ENCODE results near the gene SAE1. TPM values are rescaled to one million over a fixed set of nuclear protein-coding genes. Genes with fewer than 3 reads are reported as not detected.
"Not testable (repeated sequence)": the region's sequence is repeated elsewhere in the genome, so short reads cannot be mapped to it uniquely, and the experiment has no call there.

The SAE1 gene
- total RNA-seq, 2 donors from 2014 or later, result 55.9 to 57.4 TPM

DNA sequence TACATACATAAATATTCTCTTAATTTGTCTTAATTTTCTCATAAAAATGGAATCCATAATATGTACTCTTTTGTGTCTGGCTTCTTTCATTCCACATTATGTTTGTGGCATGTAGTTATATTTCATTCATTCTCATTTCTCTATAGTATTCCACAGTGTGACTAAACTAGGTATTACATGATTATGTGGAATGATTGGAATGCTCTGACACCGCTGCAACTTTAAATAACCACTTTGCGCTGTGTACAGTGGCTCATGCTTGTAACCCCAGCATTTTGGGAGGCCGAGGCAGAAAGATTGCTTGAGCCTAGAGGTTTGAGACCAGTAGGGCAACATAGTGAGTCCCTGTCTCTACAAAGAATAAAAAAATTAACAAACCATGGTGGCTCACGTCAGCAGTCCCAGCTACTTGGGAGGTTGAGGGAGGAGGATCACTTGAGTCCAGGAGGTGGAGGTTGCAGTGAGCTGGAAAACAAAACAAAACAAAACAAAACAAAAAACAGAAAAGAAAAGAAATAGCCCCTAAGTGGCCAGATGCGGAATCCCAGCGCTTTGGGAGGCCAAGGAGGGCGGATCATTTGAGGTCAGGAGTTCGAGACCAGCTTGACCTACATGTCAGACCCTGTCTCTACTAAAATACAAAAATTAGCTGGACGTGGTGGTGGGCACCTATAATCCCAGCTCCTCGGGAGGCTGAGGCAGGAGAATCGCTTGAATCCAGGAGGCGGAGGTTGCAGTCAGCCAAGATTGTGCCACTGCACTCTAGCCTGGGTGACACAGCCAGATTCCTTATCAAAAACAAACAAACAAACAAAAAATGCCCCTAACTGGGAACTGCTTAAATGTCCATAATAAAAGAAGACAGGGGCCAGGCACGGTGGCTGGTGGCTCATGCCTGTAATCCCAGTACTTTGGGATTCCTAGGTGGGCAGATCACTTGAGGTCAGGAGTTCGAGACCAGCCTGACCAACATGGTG lies 8.0 kb upstream of the SAE1 start:
- intact Hi-C loops (cut with DNase I), result loop anchor here in 1 of 2 donors (10.0 kb wide), 1 partner anchor 88 kb away; no protein-coding TSS in a partner anchor
- DNase-seq (ENCODE audit: low spot score), result no peak

DNA sequence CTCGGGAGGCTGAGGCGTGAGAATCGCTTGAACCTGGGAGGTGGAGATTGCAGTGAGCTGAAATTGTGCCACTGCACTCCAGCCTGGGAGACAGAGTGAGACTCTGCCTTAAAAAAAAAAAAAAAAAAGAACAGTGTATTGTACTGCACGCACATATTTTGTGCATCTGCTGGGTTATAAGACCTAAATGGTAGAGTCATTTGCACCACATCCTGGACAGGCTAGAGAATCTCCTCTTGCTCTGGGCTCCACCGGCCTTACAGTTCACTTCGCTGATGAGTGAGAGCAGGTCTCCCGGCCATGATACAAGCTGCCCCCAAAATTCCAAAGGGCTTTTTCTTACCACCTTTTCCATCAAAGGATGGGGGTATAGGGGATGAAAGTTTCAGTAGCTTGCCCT lies 7.2 kb upstream of the SAE1 start:
- peak; percentile 1 for DNase-seq (ENCODE audit: low spot score)
- intact Hi-C loops (cut with DNase I), result loop anchor here in 1 of 2 donors (10.0 kb wide), 1 partner anchor 89 kb away; no protein-coding TSS in a partner anchor

DNA sequence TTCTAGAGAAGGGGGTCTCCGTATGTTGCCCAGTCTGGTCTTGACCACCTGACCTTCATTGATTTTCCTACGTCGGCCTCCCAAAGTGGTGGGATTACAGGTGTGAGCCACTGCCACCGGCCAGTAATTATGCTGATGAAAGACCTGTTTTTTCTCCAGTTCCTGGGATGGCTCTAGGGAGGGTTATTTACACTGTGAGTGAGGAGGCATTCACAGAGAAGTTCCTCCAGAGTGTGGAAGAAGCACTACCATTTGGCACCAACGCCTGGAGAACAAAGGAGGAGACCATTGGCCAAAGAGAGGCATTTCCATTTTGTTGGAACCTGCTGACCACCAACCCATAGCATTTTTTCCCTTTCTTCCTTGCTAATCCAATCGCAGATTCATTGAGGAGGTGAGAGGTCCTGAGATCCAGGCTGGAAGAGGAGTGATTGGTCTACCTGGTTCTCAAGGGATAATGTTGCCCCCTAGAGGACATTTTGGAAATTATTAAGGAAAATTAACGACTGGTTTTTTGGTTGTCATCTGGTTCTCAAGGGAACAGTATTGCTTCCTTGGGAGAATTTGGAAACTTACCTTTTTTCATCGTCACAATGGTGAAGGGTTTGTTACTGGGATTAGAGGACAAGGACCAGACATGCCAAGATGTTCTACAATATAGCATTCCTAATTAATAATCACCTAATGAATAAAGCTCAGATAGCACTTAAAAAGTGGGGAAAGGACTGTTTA lies 5.5 kb upstream of the SAE1 start:
- peak; percentile 16 for DNase-seq (ENCODE audit: low spot score)
- intact Hi-C loops (cut with DNase I), result loop anchor here (2.0 to 10.0 kb wide), 3 partner anchors 44 to 90 kb away; no protein-coding TSS in a partner anchor

DNA sequence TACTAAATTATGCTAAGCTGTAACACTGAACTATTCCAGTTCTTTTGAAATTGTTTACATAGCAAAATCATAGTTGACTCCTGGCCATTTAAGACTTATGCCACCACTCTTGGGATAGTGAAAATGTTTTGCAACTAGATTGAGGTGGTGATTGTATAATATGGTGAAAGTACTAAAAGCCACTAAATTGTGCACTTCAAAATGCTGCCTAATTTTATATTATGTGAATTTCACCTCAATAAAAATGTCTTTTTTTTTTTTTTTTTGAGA lies 5.0 kb upstream of the SAE1 start:
- DNase-seq (ENCODE audit: low spot score), result no peak
- intact Hi-C loops (cut with DNase I), result loop anchor here (2.0 to 10.0 kb wide), 3 partner anchors 45 to 91 kb away; no protein-coding TSS in a partner anchor

DNA sequence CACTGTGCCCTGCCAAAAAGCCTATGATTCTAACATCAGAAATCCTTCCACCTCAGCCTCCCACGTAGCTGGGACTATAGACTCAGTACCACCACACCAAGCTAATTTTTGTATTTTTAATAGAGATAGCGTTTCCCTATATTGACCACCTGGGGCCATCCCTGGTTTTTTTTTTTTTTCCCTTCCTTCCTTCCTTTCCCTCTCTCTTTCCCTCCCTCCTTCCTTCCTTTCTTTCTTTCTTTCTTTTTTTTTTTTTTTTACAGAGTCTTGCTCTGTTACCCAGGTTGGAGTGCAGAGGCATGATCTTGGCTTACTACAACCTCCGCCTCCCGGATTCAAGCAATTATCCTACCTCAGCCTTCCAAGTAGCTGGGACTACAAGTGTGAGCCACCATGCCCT lies 1.1 kb upstream of the SAE1 start:
- intact Hi-C loops (cut with DNase I), result loop anchor here (5.0 to 10.0 kb wide), 2 partner anchors 52 to 95 kb away; no protein-coding TSS in a partner anchor
- DNase-seq (ENCODE audit: low spot score), result no peak

DNA sequence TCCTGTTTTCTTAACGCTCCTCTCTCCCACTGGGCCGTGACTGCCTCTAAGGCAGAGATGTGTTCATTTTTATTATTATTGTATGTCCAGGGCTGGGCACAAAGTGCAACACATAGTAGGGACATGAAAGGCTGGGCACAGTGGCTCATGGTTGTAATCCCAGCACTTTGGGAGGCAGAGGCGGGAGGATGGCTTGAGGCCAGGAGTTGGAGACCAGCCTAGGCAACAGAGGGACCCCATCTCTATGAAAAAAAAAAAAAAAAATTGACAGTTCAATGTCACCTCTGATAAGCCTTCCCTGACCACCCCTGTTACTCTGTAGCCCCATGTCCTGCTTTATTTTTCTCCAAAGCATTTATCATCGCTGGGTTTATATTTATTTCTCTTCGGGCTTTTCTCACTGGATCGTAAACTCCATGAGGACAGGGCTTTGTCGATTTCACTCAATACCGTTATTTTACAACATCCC lies 481 bp upstream of the SAE1 start:
- peak; percentile 46 for DNase-seq (ENCODE audit: low spot score)
- intact Hi-C loops (cut with DNase I), result no loop called here

DNA sequence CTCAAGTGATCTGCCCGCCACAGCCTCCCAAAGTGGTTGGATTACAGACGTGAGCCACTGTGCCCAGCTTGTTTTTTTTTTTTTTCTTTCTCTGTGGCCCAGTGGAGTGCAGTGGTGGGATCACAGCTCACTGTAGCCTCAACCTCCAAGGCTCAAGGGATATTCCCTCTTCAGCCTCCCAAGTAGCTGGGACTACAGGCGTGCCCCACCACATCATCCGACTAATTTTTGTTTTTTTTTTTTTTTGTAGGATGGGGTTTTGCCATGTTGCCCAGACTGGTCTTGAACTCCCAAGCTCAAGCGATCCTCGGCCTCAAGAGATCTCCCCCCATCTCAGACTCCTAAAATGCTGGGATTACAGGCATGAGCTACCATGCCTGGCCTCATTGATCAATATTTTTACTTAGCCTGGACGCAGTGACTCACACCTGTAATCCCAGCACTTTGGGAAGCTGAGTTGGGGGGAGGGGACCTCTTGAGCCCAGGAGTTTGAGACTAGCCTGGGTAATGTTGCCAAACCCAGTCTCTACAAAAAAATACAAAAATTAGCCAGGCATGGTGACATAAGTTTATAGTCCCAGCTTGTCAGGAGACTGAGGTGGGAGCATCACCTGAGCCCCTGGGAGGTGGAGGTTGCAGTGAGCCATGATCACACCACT lies 1.7 kb downstream of the SAE1 start:
- intact Hi-C loops (cut with DNase I), result no loop called here
- no peak for DNase-seq (ENCODE audit: low spot score)

DNA sequence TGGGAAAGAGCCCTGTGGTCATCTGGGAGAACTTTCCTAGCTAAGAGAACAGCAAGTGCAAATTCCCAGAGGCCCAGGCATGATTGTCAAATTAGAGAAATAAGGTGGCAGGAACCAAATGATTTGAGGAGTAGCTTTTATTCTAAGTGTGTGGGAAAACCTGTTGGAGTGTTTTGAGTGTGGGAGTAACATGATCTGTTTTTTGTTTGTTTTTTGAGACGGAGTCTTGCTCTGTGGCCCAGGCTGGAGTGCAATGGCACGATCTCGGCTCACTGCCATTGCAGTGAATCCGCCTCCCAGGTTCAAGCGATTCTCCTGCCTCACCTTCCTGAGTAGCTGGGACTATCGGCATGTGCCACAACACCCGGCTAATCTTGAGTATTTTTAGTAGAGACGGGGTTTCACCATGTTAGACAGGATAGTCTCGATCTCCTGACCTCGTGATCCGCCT lies 2.4 kb downstream of the SAE1 start:
- intact Hi-C loops (cut with DNase I), result no loop called here
- DNase-seq (ENCODE audit: low spot score), result no peak

DNA sequence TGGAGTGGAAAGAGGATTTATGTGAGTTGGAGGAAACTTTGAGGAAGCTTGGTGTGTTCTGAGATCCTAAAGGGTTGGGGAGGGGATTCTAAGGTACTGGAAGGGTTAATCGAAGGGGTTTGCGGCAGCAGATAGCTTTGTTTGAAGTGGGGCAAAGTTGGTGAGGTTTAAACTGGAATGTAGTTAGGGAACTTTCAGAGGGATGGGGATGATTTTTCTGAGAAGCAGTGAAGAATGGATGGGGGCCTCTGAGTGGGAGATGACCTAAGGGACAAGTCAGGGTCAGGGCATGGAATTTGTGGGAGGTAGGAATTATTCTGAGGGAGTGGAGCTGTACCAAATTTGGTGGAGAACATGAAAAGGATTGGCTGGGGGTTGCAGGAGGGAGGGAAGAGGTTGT lies 3.9 kb downstream of the SAE1 start:
- intact Hi-C loops (cut with DNase I), result no loop called here
- no peak for DNase-seq (ENCODE audit: low spot score)

DNA sequence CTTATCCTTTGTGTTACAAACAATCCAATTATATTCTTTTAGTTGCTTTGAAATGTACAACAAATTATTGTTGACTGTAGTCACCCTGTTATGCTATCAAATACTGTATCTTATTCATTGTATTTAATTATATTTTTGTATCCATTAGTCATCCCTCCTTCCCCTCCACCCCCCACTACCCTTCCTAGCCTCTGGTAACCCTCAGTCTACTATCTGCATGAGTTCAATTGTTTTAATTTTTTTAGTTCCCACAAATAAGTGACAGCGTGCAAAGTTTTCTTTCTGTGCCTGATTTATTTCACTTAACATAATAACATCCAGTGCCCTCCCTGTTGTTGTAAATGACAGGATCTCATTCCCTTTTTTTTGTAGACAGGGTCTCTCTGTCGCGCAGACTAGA lies 4.5 kb downstream of the SAE1 start:
- intact Hi-C loops (cut with DNase I), result no loop called here
- DNase-seq (ENCODE audit: low spot score), result no peak

DNA sequence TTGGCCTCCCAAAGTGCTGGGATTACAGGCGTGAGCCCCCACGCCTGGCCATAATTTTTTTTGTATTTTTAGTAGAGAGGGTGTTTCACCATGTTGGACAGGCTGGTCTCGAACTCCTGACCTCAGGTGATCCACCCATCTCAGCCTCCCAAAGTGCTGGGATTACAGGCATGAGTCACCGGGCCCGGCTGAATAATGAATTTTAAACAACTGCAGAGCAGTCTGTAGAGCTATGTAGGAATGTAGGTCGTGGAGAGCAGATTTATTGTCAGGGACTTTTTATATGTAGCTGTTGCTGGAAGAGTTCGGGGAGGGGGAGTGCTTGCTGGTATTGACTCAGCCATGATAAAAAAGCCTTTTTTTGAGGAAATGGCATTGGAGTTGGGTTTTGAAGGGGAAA lies 10.6 kb downstream of the SAE1 start:
- not testable (repeated sequence) for DNase-seq (ENCODE audit: low spot score)
- intact Hi-C loops (cut with DNase I), result loop anchor here in 1 of 2 donors (10.0 kb wide), 1 partner anchor 104 kb away; no protein-coding TSS in a partner anchor

DNA sequence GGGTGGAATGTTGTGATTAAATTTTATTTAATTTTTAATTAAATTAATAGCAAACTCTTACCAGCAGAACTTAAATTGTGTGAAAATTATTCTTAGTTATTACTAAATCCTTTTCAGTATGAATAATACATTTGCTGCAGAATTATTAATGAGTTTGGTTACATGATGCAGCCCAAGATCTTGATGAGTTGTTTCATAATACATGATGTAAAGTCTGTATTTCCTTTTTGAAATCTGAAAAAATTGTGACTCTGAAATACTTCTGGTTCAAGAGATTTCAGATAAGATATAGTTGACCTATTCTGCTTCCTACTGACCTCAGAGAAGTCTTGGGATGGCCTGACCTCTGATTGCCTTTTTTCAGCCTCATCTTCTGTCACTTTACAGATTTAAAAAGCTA lies 11.1 kb downstream of the SAE1 start:
- intact Hi-C loops (cut with DNase I), result loop anchor here in 1 of 2 donors (10.0 kb wide), 1 partner anchor 103 kb away; no protein-coding TSS in a partner anchor
- no peak for DNase-seq (ENCODE audit: low spot score)

DNA sequence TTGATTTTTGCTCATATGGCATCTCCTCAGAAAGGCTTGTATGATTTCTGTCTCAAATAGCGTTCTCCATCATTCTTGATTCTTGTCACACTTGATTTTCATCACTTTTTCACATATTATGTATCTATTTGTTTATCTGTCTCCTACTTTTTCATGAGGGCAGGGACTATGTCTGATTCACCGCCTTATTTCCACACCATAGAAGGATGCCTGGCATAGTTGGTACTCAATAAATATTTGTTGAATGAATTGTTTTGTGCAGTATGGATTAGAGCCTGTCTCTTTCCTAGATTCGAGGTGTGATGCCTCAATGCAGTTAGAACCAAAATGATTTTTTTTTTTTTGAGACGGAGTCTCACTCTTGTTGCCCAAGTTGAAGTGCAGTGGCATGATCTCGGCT lies 12.1 kb downstream of the SAE1 start:
- intact Hi-C loops (cut with DNase I), result loop anchor here in 1 of 2 donors (10.0 kb wide), 1 partner anchor 102 kb away; no protein-coding TSS in a partner anchor
- DNase-seq (ENCODE audit: low spot score), result no peak

DNA sequence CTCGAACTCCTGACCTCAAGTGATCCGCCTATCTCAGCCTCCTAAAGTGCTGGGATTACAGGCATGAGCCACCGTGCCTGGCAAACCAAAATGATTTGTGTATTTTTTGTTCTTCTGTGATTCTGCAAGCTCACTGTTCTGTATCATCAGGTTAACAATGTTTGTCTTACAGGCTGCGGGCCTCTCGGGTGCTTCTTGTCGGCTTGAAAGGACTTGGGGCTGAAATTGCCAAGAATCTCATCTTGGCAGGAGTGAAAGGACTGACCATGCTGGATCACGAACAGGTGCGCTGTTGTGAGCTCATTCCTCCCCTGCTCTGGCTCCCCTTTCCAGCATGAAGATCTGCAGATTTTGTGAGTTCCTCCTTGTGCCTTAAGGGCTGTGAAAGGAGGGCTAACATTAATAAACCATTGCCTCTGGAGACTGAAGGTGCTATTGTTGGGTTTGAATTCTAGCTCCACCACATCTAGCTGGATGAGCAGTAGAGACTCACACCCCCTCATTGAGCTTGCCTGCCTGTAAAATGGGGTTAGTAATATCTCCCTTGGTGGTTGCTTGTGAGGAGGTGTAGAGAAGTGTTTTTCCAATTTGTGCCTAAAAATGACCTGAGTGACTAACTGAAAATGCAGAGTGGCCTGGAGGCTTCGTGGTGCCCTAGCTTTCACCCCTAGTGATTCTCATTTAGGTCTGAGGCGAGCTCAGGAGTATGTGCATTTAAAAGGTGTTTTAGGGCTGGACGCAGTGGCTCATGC lies 12.9 kb downstream of the SAE1 start:
- intact Hi-C loops (cut with DNase I), result loop anchor here in 1 of 2 donors (10.0 kb wide), 1 partner anchor 101 kb away; no protein-coding TSS in a partner anchor
- no peak for DNase-seq (ENCODE audit: low spot score)

DNA sequence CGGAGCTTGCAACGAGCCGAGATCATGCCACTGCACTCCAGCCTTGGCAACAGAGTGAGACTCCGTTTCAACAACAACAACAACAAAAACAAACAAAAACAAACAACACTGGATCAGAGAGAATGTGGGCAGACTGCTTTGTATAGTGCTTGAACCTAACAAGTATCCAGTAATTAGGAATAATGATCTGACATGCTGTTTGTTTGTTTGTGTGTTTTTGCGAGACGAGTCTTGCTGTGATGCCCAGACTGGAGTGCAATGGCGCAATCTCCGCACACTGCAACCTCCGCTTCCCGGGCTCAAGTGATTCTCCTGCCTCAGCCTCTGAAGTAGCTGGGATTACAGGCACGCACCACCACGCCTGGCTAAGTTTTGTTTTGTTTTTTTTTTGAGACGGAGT lies 14.0 kb downstream of the SAE1 start:
- DNase-seq (ENCODE audit: low spot score), result no peak
- intact Hi-C loops (cut with DNase I), result loop anchor here in 1 of 2 donors (10.0 kb wide), 1 partner anchor 100 kb away; no protein-coding TSS in a partner anchor

DNA sequence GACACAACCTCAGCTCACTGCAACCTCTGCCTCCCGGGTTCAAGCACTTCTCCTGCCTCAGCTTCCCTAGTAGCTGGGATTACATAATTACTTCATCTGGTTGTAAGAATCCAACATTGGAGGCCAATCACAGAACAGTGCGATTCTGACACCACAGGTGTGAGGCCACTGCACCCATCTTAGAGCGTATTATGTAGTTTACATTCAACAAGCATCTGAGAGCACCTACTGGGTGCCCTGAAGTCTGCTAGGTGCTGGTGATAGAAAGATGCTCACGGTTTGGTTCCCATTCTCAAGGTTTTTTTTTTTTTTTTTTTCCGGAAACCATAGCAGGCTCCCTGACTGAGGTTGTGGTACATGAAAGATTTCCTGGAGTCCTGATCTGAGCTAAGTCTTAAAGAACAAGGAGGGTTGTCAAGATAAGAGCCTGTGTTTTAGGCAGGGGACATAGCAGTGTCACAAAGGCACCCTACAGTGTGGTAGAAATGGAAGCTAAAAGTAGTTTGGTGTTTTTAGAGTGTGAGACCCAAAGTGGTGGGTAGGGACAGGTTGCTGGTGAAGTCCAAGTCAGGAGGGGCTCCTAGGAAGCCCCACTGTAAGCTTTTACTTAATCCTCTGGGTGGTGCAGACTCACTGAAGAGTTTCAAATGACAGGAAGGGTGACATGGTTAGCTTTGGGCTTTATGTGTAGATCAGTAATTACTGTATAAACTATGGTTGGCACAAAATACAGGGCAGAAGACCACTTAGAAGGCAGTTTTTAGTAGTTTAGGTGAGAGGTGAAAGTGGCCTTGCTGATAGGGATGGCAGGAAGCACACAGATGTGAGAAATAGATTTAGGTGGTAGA lies 15.2 kb downstream of the SAE1 start:
- DNase-seq (ENCODE audit: low spot score), result no peak
- intact Hi-C loops (cut with DNase I), result loop anchor here in 1 of 2 donors (10.0 kb wide), 1 partner anchor 99 kb away; no protein-coding TSS in a partner anchor

DNA sequence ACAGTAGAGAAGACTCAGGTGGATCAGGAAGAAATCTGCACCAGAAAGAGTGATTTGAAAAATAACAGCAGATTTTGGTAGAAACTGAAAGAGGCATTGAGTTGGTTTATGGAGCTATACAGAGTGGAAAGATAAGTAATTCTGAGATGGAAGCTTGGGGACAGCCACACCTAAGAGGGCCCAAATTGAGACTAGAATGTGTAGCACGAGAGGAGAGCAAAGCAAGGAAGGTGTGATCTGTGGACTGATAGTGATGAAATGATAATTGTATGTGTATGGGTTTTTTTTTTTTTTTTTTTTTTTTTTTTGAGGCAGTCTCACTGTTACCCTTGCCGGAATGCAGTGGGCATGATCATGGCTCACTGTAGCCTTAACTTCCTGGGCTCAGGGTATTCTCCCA lies 16.3 kb downstream of the SAE1 start:
- intact Hi-C loops (cut with DNase I), result loop anchor here in 1 of 2 donors (10.0 kb wide), 1 partner anchor 98 kb away; no protein-coding TSS in a partner anchor
- no peak for DNase-seq (ENCODE audit: low spot score)

Measured in posterior vena cava (tissue), 2 donors.